ENCODE data around the gene PID1.

DNA sequence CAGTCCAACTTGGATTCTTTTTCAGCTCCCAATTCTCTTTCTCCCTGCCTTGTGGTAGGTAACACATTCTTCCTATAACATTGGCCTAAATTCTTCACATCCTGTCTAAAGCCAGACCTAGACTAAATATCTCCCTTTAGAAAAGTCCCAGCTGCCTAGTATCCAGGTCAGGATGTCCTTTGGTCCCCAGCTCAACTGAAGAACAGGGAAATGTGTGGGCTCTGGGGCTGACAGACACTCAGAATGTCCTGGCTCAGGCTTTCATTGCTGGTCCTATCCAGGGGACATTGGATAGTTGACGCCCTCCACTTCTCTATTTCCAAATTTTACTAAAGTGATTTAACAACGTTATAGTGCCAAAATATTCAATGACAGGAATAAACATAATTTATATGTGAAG lies 219.3 kb downstream of the PID1 start:
- TF ChIP-seq, protein P1, sequence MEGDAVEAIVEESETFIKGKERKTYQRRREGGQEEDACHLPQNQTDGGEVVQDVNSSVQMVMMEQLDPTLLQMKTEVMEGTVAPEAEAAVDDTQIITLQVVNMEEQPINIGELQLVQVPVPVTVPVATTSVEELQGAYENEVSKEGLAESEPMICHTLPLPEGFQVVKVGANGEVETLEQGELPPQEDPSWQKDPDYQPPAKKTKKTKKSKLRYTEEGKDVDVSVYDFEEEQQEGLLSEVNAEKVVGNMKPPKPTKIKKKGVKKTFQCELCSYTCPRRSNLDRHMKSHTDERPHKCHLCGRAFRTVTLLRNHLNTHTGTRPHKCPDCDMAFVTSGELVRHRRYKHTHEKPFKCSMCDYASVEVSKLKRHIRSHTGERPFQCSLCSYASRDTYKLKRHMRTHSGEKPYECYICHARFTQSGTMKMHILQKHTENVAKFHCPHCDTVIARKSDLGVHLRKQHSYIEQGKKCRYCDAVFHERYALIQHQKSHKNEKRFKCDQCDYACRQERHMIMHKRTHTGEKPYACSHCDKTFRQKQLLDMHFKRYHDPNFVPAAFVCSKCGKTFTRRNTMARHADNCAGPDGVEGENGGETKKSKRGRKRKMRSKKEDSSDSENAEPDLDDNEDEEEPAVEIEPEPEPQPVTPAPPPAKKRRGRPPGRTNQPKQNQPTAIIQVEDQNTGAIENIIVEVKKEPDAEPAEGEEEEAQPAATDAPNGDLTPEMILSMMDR (IDR thresholded peaks at IDR 0.05) = no peak
- TF ChIP-seq POLR2A (IDR thresholded peaks at IDR 0.05) (no peak), EP300 (IDR thresholded peaks at IDR 0.05) (no peak)
